Activated naive CD4-positive, alpha-beta T cell treated with anti-CD3 and anti-CD28 coated beads, Interleukin-2, amount 50 U/mL, for 72 hours (primary cell): ENCODE results near the gene RIPOR3. TPM values are rescaled to one million over a fixed set of nuclear protein-coding genes. Genes with fewer than 3 reads are reported as not detected.
"Not testable (repeated sequence)": the region's sequence is repeated elsewhere in the genome, so short reads cannot be mapped to it uniquely, and the experiment has no call there.

Experiments
- ATAC-seq, 2 donors: fragments of 150-1000 bp; cut with Tn5 transposase; 2 replicates each; pipeline ENCODE4 v1.10.0; 2021; ENCODE audit warnings: mild to moderate bottlenecking in 2 of 2, moderate library complexity in 2 of 2
- DNase-seq, 2 donors: peaks; one replicate each; pipeline ENCODE4 v3.0.0; 2021 to 2022; ENCODE audit warnings: low spot score in 2 of 2
- H3K27ac Mint-ChIP-seq, 2 donors: one replicate each; pipeline ENCODE4 v1.8.0; 2022; ENCODE audit warnings: mild to moderate bottlenecking in 2 of 2, mixed read lengths in 2 of 2
- H3K36me3 Mint-ChIP-seq, 2 donors: one replicate each; pipeline ENCODE4 v1.8.0; 2022; ENCODE audit warnings: mixed read lengths in 2 of 2
- H3K9me3 Mint-ChIP-seq, 2 donors: one replicate each; pipeline ENCODE4 v1.8.0; 2022; ENCODE audit warnings: mixed read lengths in 2 of 2
- total RNA-seq, 2 donors: library from RNA; stranded (reverse); gene quantifications; one replicate each; pipeline ENCODE4 v1.2.3, GENCODE V29; 2022

Gene RIPOR3
- total RNA-seq, 2 donors from 2014 or later, result 0.08 TPM; not detected in 1

DNA sequence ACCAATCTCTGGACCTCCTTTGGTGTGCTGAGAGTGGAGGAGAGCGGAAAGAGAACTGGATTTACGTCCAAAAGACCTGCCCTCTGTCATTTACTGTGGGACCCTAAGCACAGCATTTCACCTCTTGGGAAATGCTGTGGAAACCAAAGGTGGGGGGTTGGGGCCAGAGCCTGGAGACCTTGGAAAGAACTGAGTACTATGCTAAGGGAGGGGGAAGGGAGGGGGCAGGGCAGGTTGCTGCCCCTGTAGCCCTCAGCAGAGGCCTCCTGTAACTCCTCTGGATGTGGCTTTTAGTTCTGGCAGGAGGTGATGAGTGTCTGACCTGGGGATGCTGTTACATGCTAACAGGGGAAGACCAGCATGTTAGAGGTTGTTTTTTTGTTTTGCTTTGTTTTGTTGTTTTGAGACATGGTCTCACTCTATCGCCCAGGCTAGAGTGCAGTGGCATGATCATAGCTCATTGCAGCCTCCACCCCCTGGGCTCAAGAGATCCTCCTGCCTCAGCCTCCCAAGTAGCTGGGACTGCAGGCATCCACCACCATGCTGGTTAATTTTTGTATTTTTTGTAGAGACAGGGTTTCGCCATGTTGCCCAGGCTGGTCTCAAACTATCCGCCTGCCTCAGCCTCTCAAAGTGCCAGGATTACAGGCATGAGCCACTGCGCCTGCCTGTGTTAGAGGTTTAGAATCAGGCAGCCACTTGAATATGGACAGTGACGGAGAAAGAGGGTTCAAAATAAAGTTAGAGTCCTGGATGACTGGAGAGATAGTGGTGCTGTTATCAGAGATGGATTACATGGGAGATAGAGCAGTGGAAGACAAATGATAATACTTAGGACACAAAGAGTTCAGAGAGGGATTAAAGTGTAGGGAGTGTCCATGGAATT, 21.7 kb upstream of the RIPOR3 start:
- no peaks in the 10 kb centered on the region for H3K36me3 Mint-ChIP-seq
- no peaks in the 10 kb centered on the region for H3K9me3 Mint-ChIP-seq
- H3K27ac Mint-ChIP-seq, result no peak overlapping the region
- no peak for ATAC-seq
- DNase-seq, result no peak

DNA sequence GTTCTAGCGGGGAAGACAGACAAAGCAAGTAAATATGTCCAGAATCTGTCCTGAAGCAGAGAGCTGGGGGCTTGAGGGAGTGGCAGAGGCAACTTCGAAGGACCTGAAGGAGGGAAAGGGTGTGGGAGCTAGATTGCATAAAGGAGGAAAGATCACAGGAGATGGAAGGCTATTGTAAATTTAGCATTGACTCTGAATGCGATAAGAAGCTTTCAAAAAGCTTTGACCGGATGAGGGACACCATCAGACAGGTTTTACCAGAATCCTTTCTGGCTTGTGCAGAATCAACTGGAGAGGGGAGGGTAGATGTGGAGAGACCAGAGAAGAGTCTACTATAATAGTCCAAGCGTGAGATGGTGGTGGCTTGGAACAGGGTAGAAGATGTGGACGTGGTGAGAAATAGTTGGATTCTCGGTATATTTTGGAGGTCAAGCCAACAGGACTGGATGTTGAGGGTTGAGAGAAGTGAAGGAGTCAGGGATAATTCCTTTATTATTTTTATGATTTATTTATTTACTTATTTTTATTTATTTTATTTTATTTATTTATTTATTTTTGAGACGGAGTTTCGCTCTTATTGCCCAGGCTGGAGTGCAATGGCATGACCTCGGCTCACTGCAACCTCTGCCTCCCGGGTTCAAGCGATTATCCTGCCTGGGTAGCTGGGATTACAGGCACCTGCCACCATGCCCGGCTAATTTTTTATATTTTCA, 19.9 kb upstream of the RIPOR3 start:
- Mint-ChIP-seq H3K27ac (no peak overlapping the region), H3K36me3 (no peaks in the 10 kb centered on the region), H3K9me3 (no peaks in the 10 kb centered on the region)
- ATAC-seq, result no peak
- DNase-seq, result no peak

DNA sequence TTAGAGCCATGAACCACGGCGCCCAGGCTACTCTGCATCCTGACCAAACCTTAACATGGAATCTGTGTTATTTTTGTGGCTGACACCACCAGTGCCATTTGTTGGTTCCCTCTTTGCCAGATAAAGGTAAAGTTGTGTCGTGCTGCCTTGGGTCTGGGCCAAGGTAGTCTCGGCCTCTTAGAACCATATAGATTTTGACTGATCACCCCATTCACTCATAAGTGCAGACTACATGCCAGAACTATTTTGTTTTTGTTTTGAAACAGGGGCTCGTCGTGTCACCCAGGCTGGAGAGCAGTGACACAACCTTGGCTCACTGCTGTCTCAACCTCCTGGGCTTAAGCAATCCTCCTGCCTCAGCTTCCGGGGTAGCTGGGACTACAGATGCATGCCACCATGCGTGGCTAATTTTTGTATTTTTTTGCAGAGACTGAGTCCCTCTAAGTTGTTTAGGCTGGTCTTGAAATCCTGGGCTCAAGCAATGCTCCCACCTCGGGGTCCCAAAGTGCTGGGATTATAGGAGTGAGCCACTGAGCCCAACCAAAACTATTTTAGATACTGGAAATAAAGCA, 19.2 kb upstream of the RIPOR3 start:
- H3K36me3 Mint-ChIP-seq, result no peaks in the 10 kb centered on the region
- H3K27ac Mint-ChIP-seq, result no peak overlapping the region
- DNase-seq (no peak), ATAC-seq (no peak)
- H3K9me3 Mint-ChIP-seq, result no peaks in the 10 kb centered on the region

DNA sequence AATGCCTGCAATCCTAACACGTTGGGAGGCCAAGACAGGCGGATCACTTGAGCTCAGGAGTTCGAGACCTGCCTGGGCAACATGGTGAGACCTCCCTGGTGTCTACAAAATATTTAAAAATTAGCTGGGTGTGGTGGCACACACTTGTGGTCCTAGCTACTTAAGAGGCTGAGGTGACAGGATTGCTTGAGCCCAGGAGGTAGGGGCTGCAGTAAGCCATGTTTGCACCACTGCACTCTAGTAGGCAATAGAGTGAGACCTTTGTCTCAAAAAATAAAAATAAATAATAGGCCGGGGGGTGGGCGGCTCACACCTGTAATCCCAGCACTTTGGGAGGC, 18.3 kb upstream of the RIPOR3 start:
- no peak for ATAC-seq
- Mint-ChIP-seq H3K27ac (no peak overlapping the region), H3K9me3 (no peaks in the 10 kb centered on the region), H3K36me3 (no peaks in the 10 kb centered on the region)
- no peak for DNase-seq

DNA sequence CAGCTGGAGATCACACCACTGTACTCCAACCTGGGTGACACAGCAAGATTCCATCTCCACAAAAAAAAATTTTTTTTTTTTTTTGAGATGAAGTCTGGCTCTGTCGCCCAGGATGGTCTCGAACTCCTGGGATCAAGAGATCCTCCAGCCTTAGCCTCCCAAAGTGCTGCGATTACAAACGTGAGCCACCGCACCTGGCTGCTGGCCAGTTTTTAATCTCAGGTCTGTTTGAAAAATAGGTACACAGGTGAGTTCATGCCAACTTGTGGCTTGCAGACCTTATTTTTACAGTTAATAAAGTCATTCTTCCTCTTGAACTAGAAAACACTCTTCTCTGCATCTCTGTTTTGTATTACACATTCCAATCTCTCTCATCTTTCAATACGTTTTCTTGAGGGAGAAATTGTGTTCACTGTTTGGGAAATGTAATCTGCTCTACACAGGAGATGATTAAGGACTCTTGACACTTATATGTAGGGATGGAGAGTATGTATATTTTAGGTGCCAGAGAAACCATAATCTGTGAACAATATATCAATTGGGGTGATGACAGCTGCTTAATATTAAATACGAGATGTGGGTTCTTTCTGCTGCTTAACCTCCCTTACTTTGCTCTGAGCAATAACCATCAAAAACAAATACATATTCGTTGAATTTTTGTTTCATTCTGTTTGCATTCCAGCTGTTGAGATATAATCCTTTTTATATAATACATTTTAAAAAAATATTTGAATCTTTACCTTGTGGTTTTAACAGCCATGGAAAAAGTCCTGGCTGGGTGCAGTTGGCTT, 17.7 kb upstream of the RIPOR3 start:
- ATAC-seq (no peak), DNase-seq (no peak)
- Mint-ChIP-seq H3K36me3 (no peaks in the 10 kb centered on the region), H3K27ac (no peak overlapping the region), H3K9me3 (no peaks in the 10 kb centered on the region)

DNA sequence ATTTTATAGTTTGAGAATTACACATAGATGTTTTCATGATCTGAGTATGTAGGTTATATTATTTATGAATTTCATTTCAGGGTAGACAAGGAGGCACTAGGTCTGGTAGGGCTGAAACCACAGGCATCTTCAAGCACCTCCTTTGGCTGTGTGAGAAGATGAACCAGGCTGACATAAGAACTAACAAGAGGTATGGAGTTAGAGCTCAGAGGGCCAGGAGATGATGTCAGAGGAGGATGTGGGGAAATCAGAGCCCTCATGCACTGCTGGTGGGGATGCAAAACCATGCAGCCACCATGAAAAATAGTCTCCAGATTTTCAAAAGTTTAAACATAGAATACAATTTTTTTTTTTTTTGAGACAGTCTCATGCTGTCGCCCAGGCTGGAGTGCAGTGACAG, 13.6 kb upstream of the RIPOR3 start:
- ATAC-seq, result no peak
- Mint-ChIP-seq H3K27ac (no peak overlapping the region), H3K9me3 (no peaks in the 10 kb centered on the region), H3K36me3 (no peaks in the 10 kb centered on the region)
- DNase-seq, result no peak

DNA sequence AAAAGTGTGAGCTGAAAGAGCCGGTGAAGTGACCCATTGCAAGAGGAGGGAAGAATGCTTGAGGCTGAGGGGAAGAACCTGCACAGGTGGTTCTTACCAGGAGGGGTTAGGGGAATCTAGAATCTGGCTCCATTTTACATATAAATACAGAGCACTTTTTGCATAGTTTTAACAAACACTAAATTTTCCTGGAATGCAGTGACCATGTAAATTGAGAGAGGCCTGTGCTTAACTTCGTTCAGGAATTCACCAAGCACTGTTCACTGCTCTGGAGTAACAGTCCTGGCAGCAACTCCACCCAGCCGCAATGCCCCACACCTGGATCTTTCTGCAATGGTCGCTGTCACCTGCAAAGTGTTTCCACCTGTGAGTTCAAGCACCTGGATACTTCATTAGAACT, 13.2 kb upstream of the RIPOR3 start:
- ATAC-seq (no peak), DNase-seq (no peak)
- Mint-ChIP-seq H3K27ac (no peak overlapping the region), H3K9me3 (no peaks in the 10 kb centered on the region), H3K36me3 (no peaks in the 10 kb centered on the region)

DNA sequence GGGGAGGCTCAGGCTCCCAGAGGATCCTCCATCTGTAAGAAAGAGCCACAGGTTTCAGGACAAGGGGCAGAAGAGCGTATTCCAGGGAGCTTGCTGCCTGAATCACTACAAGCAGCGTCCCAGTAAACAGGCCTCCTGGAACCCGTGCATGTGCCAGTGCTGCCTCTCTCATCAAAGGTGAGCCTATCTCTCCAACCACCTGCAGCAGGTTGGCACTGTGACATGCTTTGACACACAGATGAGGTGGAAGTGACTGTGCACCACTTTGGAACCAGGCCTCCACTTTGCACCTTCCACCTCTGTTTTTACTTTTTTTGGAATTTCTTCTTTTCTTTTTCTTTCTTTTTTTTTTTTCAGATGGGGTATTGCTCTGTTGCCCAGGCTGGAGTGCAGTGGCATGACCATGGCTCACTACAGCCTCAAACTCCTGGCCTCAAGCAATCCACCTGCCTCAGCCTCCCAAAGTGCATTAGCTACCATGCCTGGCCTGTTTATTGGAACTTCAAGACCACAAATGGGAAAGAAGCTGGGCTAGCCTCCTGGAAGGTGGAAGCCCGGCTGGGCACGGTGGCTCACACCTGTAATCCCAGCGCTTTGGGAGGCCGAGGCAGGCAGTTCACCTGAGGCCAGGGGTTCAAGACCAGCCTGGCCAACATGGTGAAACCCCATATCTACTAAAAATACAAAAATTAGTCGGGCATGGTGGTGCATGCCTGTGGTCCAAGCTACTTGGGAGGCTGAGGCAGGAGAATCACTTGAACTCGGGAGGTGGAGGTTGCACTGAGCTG, 12.5 kb upstream of the RIPOR3 start:
- DNase-seq, H3K9me3 Mint-ChIP-seq, ATAC-seq, H3K27ac Mint-ChIP-seq, H3K36me3 Mint-ChIP-seq: not testable (repeated sequence)

DNA sequence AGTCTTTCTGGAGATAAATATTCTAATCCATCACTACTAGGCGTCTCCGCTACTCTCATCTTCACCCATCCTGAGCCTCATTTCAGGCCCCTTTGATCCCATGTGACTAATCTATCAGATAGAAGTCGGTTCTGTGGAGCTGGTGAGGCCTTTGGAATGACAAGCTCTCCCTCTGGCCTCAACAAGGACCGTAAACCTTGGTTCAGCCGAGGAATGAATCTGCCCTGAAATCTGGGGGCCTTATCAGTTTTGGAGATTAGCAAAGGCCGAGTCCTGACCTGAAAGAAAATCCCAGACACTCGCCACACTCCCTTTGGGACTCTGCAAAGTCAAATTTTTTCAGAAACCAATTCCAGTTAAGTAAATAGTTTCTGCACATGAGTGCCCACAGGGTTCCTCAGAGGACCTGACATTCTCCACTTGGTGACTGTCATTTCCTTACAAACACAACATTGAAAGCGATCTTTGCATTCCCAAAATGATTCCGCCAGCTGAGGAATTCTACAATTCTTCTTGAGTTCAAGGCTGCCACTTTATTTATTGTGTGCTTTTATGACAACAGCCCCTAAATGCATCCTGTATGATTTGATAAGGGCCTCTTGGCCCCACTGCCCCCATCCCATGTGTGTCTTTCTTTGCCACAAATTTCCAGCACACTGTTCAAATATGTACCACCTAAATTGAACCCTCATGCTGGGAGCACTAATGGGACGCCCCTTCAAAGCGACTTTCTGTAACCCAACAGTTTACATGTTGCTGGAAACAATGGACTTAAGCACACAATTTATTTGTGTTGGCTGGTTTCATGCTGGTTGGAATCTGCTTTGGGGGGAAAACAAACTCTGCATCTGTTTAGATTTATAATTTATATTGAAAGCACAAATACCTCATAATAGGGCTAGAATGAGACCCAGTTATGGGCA, 10.0 kb upstream of the RIPOR3 start:
- Mint-ChIP-seq H3K9me3 (no peaks in the 10 kb centered on the region), H3K27ac (no peak overlapping the region)
- no peak for ATAC-seq

DNA sequence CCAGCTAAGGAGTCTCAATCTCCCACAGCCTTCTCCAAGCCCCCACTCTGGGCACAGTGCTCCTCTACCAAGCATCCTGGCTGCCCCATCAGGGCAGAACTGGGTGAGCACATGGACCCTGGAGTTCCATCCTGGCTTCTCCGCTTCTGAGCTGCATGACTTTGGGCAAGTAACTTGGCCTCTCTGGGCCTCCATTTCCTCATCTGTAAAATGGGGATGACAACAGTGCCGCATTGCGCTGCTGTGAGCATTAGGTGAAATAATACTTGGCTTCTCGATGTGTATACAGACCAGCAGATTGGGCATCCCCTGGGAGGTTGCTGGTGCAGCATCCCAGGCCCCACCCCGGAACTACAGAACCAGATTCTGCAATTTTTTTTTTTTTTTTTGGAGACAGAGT, 8.3 kb upstream of the RIPOR3 start:
- H3K27ac Mint-ChIP-seq, result no peak overlapping the region
- ATAC-seq, result no peak
- H3K9me3 Mint-ChIP-seq, result no peaks in the 10 kb centered on the region

More for the DNA sequence above, 10.0 kb upstream of the RIPOR3 start:
- no peaks in the 10 kb centered on the region for H3K36me3 Mint-ChIP-seq
- no peak for DNase-seq

DNA sequence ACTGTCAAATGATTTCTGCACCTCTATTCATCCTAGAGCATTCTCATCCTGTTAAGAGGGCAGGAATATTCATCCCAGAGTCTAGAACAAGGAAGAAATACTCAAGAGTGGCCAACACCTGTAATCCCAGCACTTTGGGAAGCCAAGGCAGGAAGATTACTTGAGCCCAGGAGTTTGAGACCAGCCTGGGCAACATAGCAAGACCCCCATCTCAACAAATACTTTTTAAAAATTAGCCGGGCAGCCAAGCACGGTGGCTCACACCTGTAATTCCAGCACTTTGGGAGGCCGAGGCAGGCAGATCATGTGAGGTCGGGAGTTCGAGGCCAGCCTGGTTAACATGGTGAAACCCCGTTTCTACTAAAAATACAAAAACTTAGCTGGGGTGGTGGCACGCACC, 6.9 kb upstream of the RIPOR3 start:
- not testable (repeated sequence) for DNase-seq, H3K9me3 Mint-ChIP-seq, ATAC-seq, H3K27ac Mint-ChIP-seq, H3K36me3 Mint-ChIP-seq

More for the DNA sequence above, 8.3 kb upstream of the RIPOR3 start:
- H3K36me3 Mint-ChIP-seq, result no peaks in the 10 kb centered on the region
- no peak for DNase-seq

DNA sequence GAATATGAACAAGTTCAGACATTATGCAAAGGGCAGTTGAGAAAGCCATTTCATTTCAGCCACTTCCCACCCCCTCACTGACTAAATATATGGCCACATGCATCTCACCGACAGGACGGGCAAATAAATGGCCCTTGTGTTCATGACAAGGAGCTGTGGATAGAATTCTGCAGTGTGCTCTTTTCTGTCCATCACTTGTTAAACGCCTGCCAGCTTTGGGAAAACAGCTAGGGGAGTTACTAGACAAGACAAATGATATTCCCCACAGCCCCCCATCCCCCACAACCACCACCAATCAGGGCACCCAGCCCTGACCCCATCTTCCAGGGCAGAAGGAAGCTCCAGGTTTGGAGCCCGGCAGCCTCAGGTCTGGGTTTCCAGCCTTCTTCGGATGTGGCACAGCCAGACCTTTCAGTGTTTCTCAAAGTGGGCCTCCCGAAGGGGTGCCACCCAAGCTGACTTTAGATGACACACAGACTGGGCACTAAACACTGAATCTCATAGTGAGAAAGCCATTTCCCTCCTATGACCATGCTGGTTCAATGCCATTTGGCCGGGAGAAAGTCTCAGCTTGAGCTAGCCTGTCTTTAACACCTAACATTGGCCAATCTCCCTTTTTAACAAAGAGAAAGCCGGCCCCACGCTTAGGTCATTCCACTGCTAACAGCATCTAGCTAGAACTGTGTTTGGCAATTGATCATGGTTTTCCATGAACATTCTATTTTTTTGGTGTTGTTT, 4.0 kb upstream of the RIPOR3 start:
- no peak for DNase-seq
- no peak overlapping the region for H3K27ac Mint-ChIP-seq
- no peaks in the 10 kb centered on the region for H3K36me3 Mint-ChIP-seq
- H3K9me3 Mint-ChIP-seq, result no peaks in the 10 kb centered on the region
- ATAC-seq, result no peak

DNA sequence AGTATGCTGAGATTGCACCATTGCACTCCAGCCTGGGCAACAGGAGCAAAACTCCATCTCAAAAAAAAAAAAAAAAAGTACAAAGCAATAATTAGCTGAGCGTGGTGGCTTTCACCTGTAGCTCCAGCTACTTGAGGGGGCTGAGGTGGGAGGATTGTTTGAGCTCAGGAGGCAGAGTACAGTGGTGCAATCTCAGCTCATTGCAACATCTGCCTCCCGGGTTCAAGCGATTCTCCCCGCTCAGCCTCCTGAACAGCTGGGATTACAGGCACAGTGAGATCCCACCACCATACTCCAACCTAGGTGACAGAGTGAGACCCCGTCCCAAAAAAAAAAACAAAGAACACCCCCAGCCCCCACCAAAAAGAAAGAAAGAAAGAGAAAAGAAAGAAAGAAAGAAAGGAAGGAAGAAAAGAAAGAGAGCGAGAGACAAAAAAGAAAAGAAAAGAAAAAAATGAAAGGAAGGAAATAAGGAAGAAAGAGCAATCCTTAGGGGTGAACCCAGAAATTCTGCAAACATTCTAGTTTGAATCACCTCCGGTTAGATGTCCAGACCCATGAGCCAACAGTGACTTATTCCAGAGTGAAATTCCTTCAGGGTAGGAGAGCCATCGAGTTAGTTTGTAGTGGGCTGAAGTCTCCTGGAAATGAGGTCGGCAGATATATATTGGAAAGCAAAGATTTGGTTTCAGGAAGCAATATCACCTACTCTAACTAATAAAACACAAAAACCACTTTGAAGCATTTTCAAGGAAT, 3.2 kb upstream of the RIPOR3 start:
- Mint-ChIP-seq H3K36me3 (no peaks in the 10 kb centered on the region), H3K27ac (no peak overlapping the region), H3K9me3 (no peaks in the 10 kb centered on the region)
- ATAC-seq, result no peak
- no peak for DNase-seq

DNA sequence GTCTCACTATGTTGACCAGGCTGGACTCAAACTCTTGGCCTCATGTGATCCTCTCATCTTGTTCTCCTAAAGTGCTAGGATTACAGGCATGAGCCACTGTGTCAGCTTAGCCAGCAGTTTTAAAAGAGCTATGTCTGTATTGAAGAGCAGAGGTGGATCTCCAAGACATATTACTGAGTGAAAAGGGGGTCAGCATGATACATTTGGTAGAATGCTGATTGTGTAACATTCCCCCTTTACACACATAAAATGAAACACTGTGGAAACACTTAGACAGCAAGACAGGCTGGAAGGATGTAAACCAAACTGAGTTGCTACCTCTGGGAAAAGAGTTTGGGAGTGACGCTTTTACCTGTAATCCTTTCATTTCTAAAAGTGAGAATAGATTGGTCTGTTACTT, 1.7 kb upstream of the RIPOR3 start:
- Mint-ChIP-seq H3K27ac (no peak overlapping the region), H3K9me3 (no peaks in the 10 kb centered on the region)

More for the DNA sequence above, 1.7 kb upstream of the RIPOR3 start:
- no peak for DNase-seq
- no peak for ATAC-seq
- H3K36me3 Mint-ChIP-seq, result no peaks in the 10 kb centered on the region
